H9 (cell line): ENCODE data around the gene FRS3. TPM values are rescaled to one million over a fixed set of nuclear protein-coding genes. Genes with fewer than 3 reads are reported as not detected.
A peak's percentile ranks its signal among the peaks of the same experiment; 100 is the strongest.

Experiments used
- DNase-seq: peaks from one replicate; pipeline ENCODE4 v3.0.0-alpha.2; 2017
- H2AFZ ChIP-seq: one replicate; pipeline ENCODE4 v1.6.1; 2013; ENCODE audit warnings: mild to moderate bottlenecking, low read length, control low read depth, moderate library complexity
- H2AK5ac ChIP-seq: 2 replicates; pipeline ENCODE4 v1.6.1; 2013; ENCODE audit warnings: low read length, control low read depth, mixed read lengths; ENCODE audit not compliant: insufficient read length
- H2BK120ac ChIP-seq: one replicate; pipeline ENCODE4 v1.6.1; 2013; ENCODE audit warnings: low read depth, mild to moderate bottlenecking, low read length, control low read depth, inconsistent platforms; ENCODE audit not compliant: poor library complexity, severe bottlenecking
- H2BK12ac ChIP-seq: 2 replicates; pipeline ENCODE4 v1.6.1; 2013; ENCODE audit warnings: low read length, control low read depth, mixed read lengths, low read depth; ENCODE audit not compliant: insufficient read length
- H2BK15ac ChIP-seq: 2 replicates; pipeline ENCODE4 v1.6.1; 2013; ENCODE audit warnings: low read depth, low read length, control low read depth
- H2BK20ac ChIP-seq: one replicate; pipeline ENCODE4 v1.6.1; 2013; ENCODE audit warnings: low read depth, mild to moderate bottlenecking, low read length, control low read depth, inconsistent platforms; ENCODE audit not compliant: poor library complexity, severe bottlenecking
- H2BK5ac ChIP-seq: 2 replicates; pipeline ENCODE4 v1.6.1; 2013; ENCODE audit warnings: low read length, control low read depth, mixed read lengths; ENCODE audit not compliant: insufficient read length
- H3K14ac ChIP-seq: 2 replicates; pipeline ENCODE4 v1.6.1; 2013; ENCODE audit warnings: low read length, control low read depth; ENCODE audit not compliant: insufficient read depth
- H3K18ac ChIP-seq: 2 replicates; pipeline ENCODE4 v1.6.1; 2013; ENCODE audit warnings: low read depth, mild to moderate bottlenecking, mixed read lengths, low read length, control low read depth; ENCODE audit not compliant: insufficient read length
- H3K23ac ChIP-seq: 2 replicates; pipeline ENCODE4 v1.6.1; 2013; ENCODE audit warnings: low read length, control low read depth, mixed read lengths, low read depth; ENCODE audit not compliant: insufficient read length
- H3K23me2 ChIP-seq: 2 replicates; pipeline ENCODE4 v1.6.1; 2013; ENCODE audit warnings: low read depth, mild to moderate bottlenecking, mixed read lengths, low read length, control low read depth; ENCODE audit not compliant: insufficient read length, poor library complexity, severe bottlenecking
- H3K27ac ChIP-seq: 2 replicates; pipeline ENCODE4 v1.5.1; 2013; ENCODE audit warnings: low read length, control low read depth, mixed read lengths, low read depth; ENCODE audit not compliant: insufficient read length
- H3K27me3 ChIP-seq: 2 replicates; pipeline ENCODE4 v1.6.1; 2013; ENCODE audit warnings: low read length, control low read depth, inconsistent platforms; ENCODE audit not compliant: insufficient read depth
- H3K4ac ChIP-seq: 2 replicates; pipeline ENCODE4 v1.6.1; 2013; ENCODE audit warnings: low read depth, mild to moderate bottlenecking, control low read depth, inconsistent platforms, low read length, moderate library complexity
- H3K4me1 ChIP-seq: 2 replicates; pipeline ENCODE4 v1.6.1; 2013; ENCODE audit warnings: low read length, control low read depth, inconsistent platforms; ENCODE audit not compliant: insufficient read depth
- H3K4me2 ChIP-seq: 2 replicates; pipeline ENCODE4 v1.6.1; 2013; ENCODE audit warnings: low read length, control low read depth, mixed read lengths; ENCODE audit not compliant: insufficient read length, insufficient read depth
- H3K56ac ChIP-seq: 2 replicates; pipeline ENCODE4 v1.6.1; 2013; ENCODE audit warnings: low read depth, mild to moderate bottlenecking, mixed read lengths, low read length, control low read depth; ENCODE audit not compliant: insufficient read length
- H3K79me1 ChIP-seq: 2 replicates; pipeline ENCODE4 v1.6.1; 2013; ENCODE audit warnings: low read depth, mild to moderate bottlenecking, moderate library complexity, low read length, control low read depth, inconsistent platforms; ENCODE audit not compliant: insufficient read depth, poor library complexity, severe bottlenecking
- H3K79me2 ChIP-seq: 2 replicates; pipeline ENCODE4 v1.6.1; 2013; ENCODE audit warnings: low read length, control low read depth, inconsistent platforms; ENCODE audit not compliant: insufficient read depth
- H3K9ac ChIP-seq: 2 replicates; pipeline ENCODE4 v1.6.1; 2013; ENCODE audit warnings: low read length, control low read depth, mixed read lengths; ENCODE audit not compliant: insufficient read length; ENCODE audit errors: extremely low read depth
- H3K9me3 ChIP-seq: one replicate; pipeline ENCODE4 v1.6.1; 2013; ENCODE audit warnings: low read depth, low read length, inconsistent platforms; ENCODE audit not compliant: control insufficient read depth
- H3T11ph ChIP-seq: one replicate; pipeline ENCODE4 v1.6.1; 2013; ENCODE audit warnings: mild to moderate bottlenecking, low read length, control low read depth, inconsistent platforms
- H4K20me1 ChIP-seq: one replicate; pipeline ENCODE4 v1.6.1; 2013; ENCODE audit not compliant: control insufficient read depth, insufficient read length, insufficient read depth
- H4K5ac ChIP-seq: 2 replicates; pipeline ENCODE4 v1.6.1; 2013; ENCODE audit warnings: low read depth, mild to moderate bottlenecking, mixed read lengths, low read length, control low read depth; ENCODE audit not compliant: insufficient read length
- H4K8ac ChIP-seq: replicated peaks from 2 replicates; pipeline ENCODE4 v1.6.1; 2013; ENCODE audit warnings: low read length, control low read depth, mixed read lengths, low read depth; ENCODE audit not compliant: insufficient read length
- H4K91ac ChIP-seq: 2 replicates; pipeline ENCODE4 v1.6.1; 2013; ENCODE audit warnings: low read depth, mild to moderate bottlenecking, moderate library complexity, mixed read lengths, low read length, control low read depth; ENCODE audit not compliant: insufficient read length
- H3K27ac Mint-ChIP-seq, 3 experiments: 2 replicates in 2 of 3; 3 replicates in 1 of 3; pipeline ENCODE4 v1.8.0; 2020 to 2021; ENCODE audit warnings: mixed read lengths in 3 of 3, mild to moderate bottlenecking in 1 of 3, moderate library complexity in 1 of 3
- H3K27me3 Mint-ChIP-seq: 2 replicates; pipeline ENCODE4 v1.8.0; 2021; ENCODE audit warnings: low read depth, mild to moderate bottlenecking, moderate library complexity, mixed read lengths
- H3K36me3 Mint-ChIP-seq, 3 experiments: 2 replicates in 2 of 3; 3 replicates in 1 of 3; pipeline ENCODE4 v1.8.0; 2020 to 2021; ENCODE audit warnings: low read depth in 3 of 3, mixed read lengths in 3 of 3; ENCODE audit not compliant: insufficient read depth in 1 of 3
- H3K4me1 Mint-ChIP-seq, 2 experiments: 2 replicates each; pipeline ENCODE4 v1.8.0; 2020; ENCODE audit warnings: mixed read lengths in 2 of 2
- H3K4me3 Mint-ChIP-seq, 2 experiments: 2 replicates in 1 of 2; 3 replicates in 1 of 2; pipeline ENCODE4 v1.8.0; 2020 to 2021; ENCODE audit warnings: mild to moderate bottlenecking in 2 of 2, mixed read lengths in 2 of 2, moderate library complexity in 1 of 2
- H3K9me3 Mint-ChIP-seq, 2 experiments: 2 replicates in 1 of 2; 3 replicates in 1 of 2; pipeline ENCODE4 v1.8.0; 2020; ENCODE audit warnings: mild to moderate bottlenecking in 2 of 2, mixed read lengths in 2 of 2, moderate library complexity in 1 of 2
- WGBS: extraction: QIAGEN DNeasy Blood & Tissue Kit; methylation state at CpG from one replicate; pipeline ENCODE4 v1.1.7; 2013; ENCODE audit warnings: missing lambda C conversion rate, low lambda C conversion rate, mixed read lengths; ENCODE audit not compliant: insufficient read length; ENCODE audit errors: extremely low coverage; 5-methylcytosine and 5-hydroxymethylcytosine counted together
- total RNA-seq: library from RNA; stranded (reverse); gene quantifications from 2 replicates; pipeline ENCODE4 v1.2.1, GENCODE V29; 2021
- TF ChIP-seq, protein P1 (sequence below): fragments of 200-600 bp; sonication (generic); conservative IDR thresholded peaks from 3 replicates; pipeline ENCODE4 v1.8.0; 2021; ENCODE audit warnings: antibody characterized with exemption, mild to moderate bottlenecking

FRS3 gene
- total RNA-seq, 1 experiment from 2014 or later: 4.8 TPM

GRCh38 chr6:41757931-41758640 lies 21.6 kb downstream of the FRS3 start:
- Histone ChIP-seq H3K14ac (no peak overlapping the region), H4K5ac (no peak overlapping the region), H3K23me2 (no peaks in the 10 kb centered on the region), H3K79me2 (no peaks in the 10 kb centered on the region), H2BK5ac (no peak overlapping the region), H2BK12ac (no peak overlapping the region), H3K9me3 (no peaks in the 10 kb centered on the region), H3K4me1 (no peaks in the 10 kb centered on the region), H3K23ac (no peak overlapping the region), H3K27me3 (no peaks in the 10 kb centered on the region), H2AK5ac (no peak overlapping the region), H3T11ph (no peak overlapping the region), H4K20me1 (no peaks in the 10 kb centered on the region), H2BK120ac (no peak overlapping the region), H3K4ac (no peak overlapping the region), H4K8ac (no peak overlapping the region), H3K27ac (no peak overlapping the region), H2BK20ac (no peak overlapping the region), H3K79me1 (no peaks in the 10 kb centered on the region), H3K4me2 (no peak overlapping the region), H3K56ac (no peak overlapping the region), H3K18ac (no peak overlapping the region), H2AFZ (no peak overlapping the region), H2BK15ac (no peak overlapping the region), H4K91ac (no peak overlapping the region), H3K9ac (no peak overlapping the region)
- peak overlapping the region in 1 of 3 experiments; percentile 31; a peak in 1 of 7 replicates for H3K27ac Mint-ChIP-seq
- no peaks in the 10 kb centered on the region for H3K9me3 Mint-ChIP-seq
- no CpG with 5 or more reads among the region's 8 CpGs for WGBS
- no peak overlapping the region for H3K4me3 Mint-ChIP-seq
- peaks cover 14% of the 10 kb centered on the region for H3K27me3 Mint-ChIP-seq
- no peak for DNase-seq
- TF ChIP-seq, protein P1, sequence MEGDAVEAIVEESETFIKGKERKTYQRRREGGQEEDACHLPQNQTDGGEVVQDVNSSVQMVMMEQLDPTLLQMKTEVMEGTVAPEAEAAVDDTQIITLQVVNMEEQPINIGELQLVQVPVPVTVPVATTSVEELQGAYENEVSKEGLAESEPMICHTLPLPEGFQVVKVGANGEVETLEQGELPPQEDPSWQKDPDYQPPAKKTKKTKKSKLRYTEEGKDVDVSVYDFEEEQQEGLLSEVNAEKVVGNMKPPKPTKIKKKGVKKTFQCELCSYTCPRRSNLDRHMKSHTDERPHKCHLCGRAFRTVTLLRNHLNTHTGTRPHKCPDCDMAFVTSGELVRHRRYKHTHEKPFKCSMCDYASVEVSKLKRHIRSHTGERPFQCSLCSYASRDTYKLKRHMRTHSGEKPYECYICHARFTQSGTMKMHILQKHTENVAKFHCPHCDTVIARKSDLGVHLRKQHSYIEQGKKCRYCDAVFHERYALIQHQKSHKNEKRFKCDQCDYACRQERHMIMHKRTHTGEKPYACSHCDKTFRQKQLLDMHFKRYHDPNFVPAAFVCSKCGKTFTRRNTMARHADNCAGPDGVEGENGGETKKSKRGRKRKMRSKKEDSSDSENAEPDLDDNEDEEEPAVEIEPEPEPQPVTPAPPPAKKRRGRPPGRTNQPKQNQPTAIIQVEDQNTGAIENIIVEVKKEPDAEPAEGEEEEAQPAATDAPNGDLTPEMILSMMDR: no peak
- H3K36me3 Mint-ChIP-seq: no peaks in the 10 kb centered on the region
- H3K4me1 Mint-ChIP-seq: peaks cover 5 to 9% of the 10 kb centered on the region in 2 experiments; a peak in 3 of 4 replicates
